Transverse colon (tissue), 4 donors: Measurements from ENCODE around the gene FRRS1. TPM values are rescaled to one million over a fixed set of nuclear protein-coding genes. Genes with fewer than 3 reads are reported as not detected.

ENCODE experiments used
- DNase-seq: peaks from one replicate; pipeline ENCODE4 v3.0.0-alpha.2; 2019
- H3K27ac ChIP-seq, 4 donors: fragments of 200-600 bp; sonication (generic); 2 replicates each; pipeline ENCODE4 v1.5.1; 2016 to 2018; ENCODE audit warnings: inconsistent platforms in 4 of 4
- H3K27me3 ChIP-seq: fragments of 200-600 bp; sonication (generic); 2 replicates; pipeline ENCODE4 v1.5.1; 2017; ENCODE audit warnings: inconsistent platforms
- H3K36me3 ChIP-seq, 4 donors: fragments of 200-600 bp; sonication (generic); 2 replicates each; pipeline ENCODE4 v1.5.1; 2017 to 2019; ENCODE audit warnings: inconsistent platforms in 4 of 4
- H3K4me1 ChIP-seq, 4 donors: fragments of 200-600 bp; sonication (generic); 2 replicates each; pipeline ENCODE4 v1.5.1; 2017 to 2020; ENCODE audit warnings: inconsistent platforms in 4 of 4
- H3K4me3 ChIP-seq, 4 donors: fragments of 200-600 bp; sonication (generic); 1 replicate in 1 of 4; 2 replicates in 3 of 4; pipeline versions ENCODE4 v1.5.1 to v1.6.1; 2017 to 2019; ENCODE audit warnings: inconsistent platforms in 4 of 4
- H3K9me3 ChIP-seq, 2 donors: fragments of 200-600 bp; sonication (generic); 2 replicates each; pipeline ENCODE4 v1.5.1; 2017 to 2019; ENCODE audit warnings: inconsistent platforms in 2 of 2
- CTCF ChIP-seq, 5 experiments: fragments of 200-600 bp in 3 of 5; fragments of 450-650 bp in 2 of 5; sonication (generic) in 3 of 5; IDR thresholded peaks; 1 replicate in 2 of 5; 2 replicates in 3 of 5; pipeline ENCODE4 v1.5.1; 2016 to 2017; ENCODE audit warnings: antibody characterized with exemption in 5 of 5, inconsistent platforms in 3 of 5, mild to moderate bottlenecking in 2 of 5, moderate library complexity in 1 of 5
- EP300 ChIP-seq: sonication (generic); formaldehyde crosslinking; IDR thresholded peaks from one replicate; pipeline ENCODE4 v1.6.1; 2017; ENCODE audit warnings: antibody characterized with exemption, low read depth
- POLR2A ChIP-seq: fragments of 450-650 bp; IDR thresholded peaks from one replicate; pipeline ENCODE4 v1.6.1; 2016; ENCODE audit warnings: antibody characterized with exemption, mild to moderate bottlenecking, moderate library complexity
- POLR2AphosphoS5 ChIP-seq, 3 donors: sonication (generic); formaldehyde crosslinking; IDR thresholded peaks; one replicate each; pipeline ENCODE4 v1.6.1; 2016; ENCODE audit warnings: antibody characterized with exemption in 3 of 3
- WGBS, 2 donors: methylation state at CpG; one replicate each; pipeline ENCODE4 v1.1.5; 2018; ENCODE audit warnings: low coverage in 1 of 2; 5-methylcytosine and 5-hydroxymethylcytosine counted together
- in situ Hi-C, 4 donors: fragments of 200-750 bp; cut with MboI; loops; one replicate each; pipeline versions ENCODE4 v1.15.0 to v1.15.1; 2017; ENCODE audit warnings: low sequenced_read_pairs in 3 of 4, low pct_ligation_motif_present in 1 of 4, low pct_unique_long_range_greater_than_20kb in 1 of 4
- intact Hi-C: fragments of 100-400 bp; cut with DNase I; formaldehyde crosslinking; loops from one replicate; pipeline ENCODE4 v1.15.1; 2023; ENCODE audit warnings: low total_unique reads
- total RNA-seq, 4 donors: library from RNA; depleted of rRNA; stranded (reverse); fragments of >200 nt; gene quantifications; one replicate each; pipeline ENCODE4 v1.1.0, GENCODE V29; 2016

Gene FRRS1
- total RNA-seq, 4 donors from 2014 or later, result 3.0 to 32.4 (median 18.9) TPM

- no peak for TF ChIP-seq POLR2A
- no peak for TF ChIP-seq POLR2AphosphoS5 (IDR thresholded peaks at IDR 0.05)
- TF ChIP-seq EP300, result no peak
- Histone ChIP-seq H3K4me1 (no peaks in the 10 kb centered on the region), H3K27ac (no peak overlapping the region), H3K9me3 (no peaks in the 10 kb centered on the region), H3K4me3 (no peak overlapping the region), H3K36me3 (no peaks in the 10 kb centered on the region), H3K27me3 (no peaks in the 10 kb centered on the region)
- intact Hi-C loops, result no loop called here
- in situ Hi-C loops, result loop anchor here in 2 of 4 donors (25.0 kb wide), 1 partner anchor 489 kb away; no protein-coding TSS in a partner anchor
- DNase-seq, result no peak
- WGBS, 2 donors, result 95 to 100% methylated on average over 1 of the region's 1 CpG
Observed at GRCh38 chr1:99675994-99676393, 90.4 kb downstream of the FRRS1 start.

GRCh38 chr1:99675292-99675691 is 91.1 kb downstream of the FRRS1 start:
- TF ChIP-seq POLR2AphosphoS5 (IDR thresholded peaks at IDR 0.05), result no peak
- TF ChIP-seq POLR2A, result no peak
- no peak for TF ChIP-seq CTCF (IDR thresholded peaks at IDR 0.05)
- TF ChIP-seq EP300, result no peak
- DNase-seq, result no peak
- in situ Hi-C loops, result loop anchor here in 2 of 4 donors (25.0 kb wide), 1 partner anchor 488 kb away; no protein-coding TSS in a partner anchor
- Histone ChIP-seq H3K9me3 (no peaks in the 10 kb centered on the region), H3K4me1 (no peaks in the 10 kb centered on the region), H3K27me3 (no peaks in the 10 kb centered on the region), H3K4me3 (no peak overlapping the region), H3K36me3 (no peaks in the 10 kb centered on the region), H3K27ac (no peak overlapping the region)
- intact Hi-C loops, result no loop called here

- intact Hi-C loops (no loop called here), in situ Hi-C loops (loop anchor here in 2 of 4 donors (25.0 kb wide), 1 partner anchor 487 kb away; no protein-coding TSS in a partner anchor)
- H3K9me3 ChIP-seq, result no peaks in the 10 kb centered on the region
- no peak for DNase-seq
- H3K4me1 ChIP-seq, result no peaks in the 10 kb centered on the region
- no peaks in the 10 kb centered on the region for H3K36me3 ChIP-seq
- H3K27ac ChIP-seq, result no peak overlapping the region
- no peak overlapping the region for H3K4me3 ChIP-seq
- 56 to 67% methylated on average over 6 of the region's 6 CpGs for WGBS, 2 donors
- TF ChIP-seq POLR2AphosphoS5 (IDR thresholded peaks at IDR 0.05) (no peak), CTCF (IDR thresholded peaks at IDR 0.05) (no peak), POLR2A (no peak), EP300 (no peak)
- no peaks in the 10 kb centered on the region for H3K27me3 ChIP-seq
Observed at GRCh38 chr1:99674115-99675064, 92.0 kb downstream of the FRRS1 start.

- Histone ChIP-seq H3K36me3 (no peaks in the 10 kb centered on the region), H3K27me3 (no peaks in the 10 kb centered on the region), H3K4me1 (no peaks in the 10 kb centered on the region), H3K9me3 (no peaks in the 10 kb centered on the region), H3K27ac (no peak overlapping the region), H3K4me3 (no peak overlapping the region)
- WGBS, 2 donors, result 71 to 85% methylated on average over 5 of the region's 5 CpGs
- intact Hi-C loops (no loop called here), in situ Hi-C loops (no loop called here)
- DNase-seq, result no peak
- TF ChIP-seq EP300 (no peak), POLR2A (no peak), POLR2AphosphoS5 (IDR thresholded peaks at IDR 0.05) (no peak), CTCF (IDR thresholded peaks at IDR 0.05) (no peak)
Observed at GRCh38 chr1:99673315-99673714, 93.1 kb downstream of the FRRS1 start.
